Mesothelial cell of epicardium (in vitro differentiated cells): ENCODE measurements around the gene POMGNT2. TPM values are rescaled to one million over a fixed set of nuclear protein-coding genes. Genes with fewer than 3 reads are reported as not detected.

Experiments used
- DNase-seq, 2 experiments: peaks; one replicate each; pipeline ENCODE4 v3.0.0; 2021; ENCODE audit warnings: low spot score in 2 of 2; ENCODE audit not compliant: unreplicated experiment in 2 of 2
- H3K27ac Mint-ChIP-seq: 2 replicates; pipeline ENCODE4 v1.8.0; 2021; ENCODE audit warnings: mixed read lengths
- H3K27me3 Mint-ChIP-seq: 2 replicates; pipeline ENCODE4 v1.8.0; 2021; ENCODE audit warnings: low read depth, mixed read lengths
- H3K36me3 Mint-ChIP-seq: 2 replicates; pipeline ENCODE4 v1.8.0; 2021; ENCODE audit warnings: mixed read lengths
- H3K4me1 Mint-ChIP-seq: 2 replicates; pipeline ENCODE4 v1.8.0; 2021; ENCODE audit warnings: mixed read lengths
- H3K4me3 Mint-ChIP-seq: 2 replicates; pipeline ENCODE4 v1.8.0; 2021; ENCODE audit warnings: mild to moderate bottlenecking, moderate library complexity, mixed read lengths
- H3K9me3 Mint-ChIP-seq: 2 replicates; pipeline ENCODE4 v1.8.0; 2021; ENCODE audit warnings: mixed read lengths
- CTCF ChIP-seq: fragments of 200-600 bp; sonication (generic); IDR thresholded peaks from one replicate; pipeline ENCODE4 v1.5.0; 2021; ENCODE audit warnings: antibody characterized with exemption; ENCODE audit not compliant: unreplicated experiment
- total RNA-seq: library from RNA; stranded (reverse); gene quantifications from 3 replicates; pipeline ENCODE4 v1.2.1, GENCODE V29; 2021

Gene POMGNT2
- total RNA-seq, 1 donor from 2014 or later = 18.6 TPM

GRCh38 chr3:43132870-43133636, 27.2 kb upstream of the POMGNT2 start:
- DNase-seq = no peak

GRCh38 chr3:43132193-43132592, 26.3 kb upstream of the POMGNT2 start:
- TF ChIP-seq CTCF = no peak
- H3K9me3 Mint-ChIP-seq = peaks cover 12% of the 10 kb centered on the region
- H3K27ac Mint-ChIP-seq = no peak overlapping the region
- H3K36me3 Mint-ChIP-seq = no peaks in the 10 kb centered on the region
- H3K27me3 Mint-ChIP-seq = peaks cover 2% of the 10 kb centered on the region
- H3K4me1 Mint-ChIP-seq = peaks cover 10% of the 10 kb centered on the region
- no peak for DNase-seq
- H3K4me3 Mint-ChIP-seq = no peak overlapping the region

More at GRCh38 chr3:43132870-43133636, 27.2 kb upstream of the POMGNT2 start:
- no peak for TF ChIP-seq CTCF
- H3K9me3 Mint-ChIP-seq = peaks cover 14% of the 10 kb centered on the region
- peaks cover 2% of the 10 kb centered on the region for H3K27me3 Mint-ChIP-seq
- H3K4me3 Mint-ChIP-seq = no peak overlapping the region
- no peak overlapping the region for H3K27ac Mint-ChIP-seq
- H3K36me3 Mint-ChIP-seq = no peaks in the 10 kb centered on the region
- peaks cover 10% of the 10 kb centered on the region for H3K4me1 Mint-ChIP-seq

GRCh38 chr3:43128464-43128863, 22.6 kb upstream of the POMGNT2 start:
- TF ChIP-seq CTCF = no peak
- Mint-ChIP-seq H3K36me3 (peaks cover 2% of the 10 kb centered on the region), H3K27ac (no peak overlapping the region), H3K4me1 (peaks cover 8% of the 10 kb centered on the region), H3K9me3 (peaks cover 18% of the 10 kb centered on the region), H3K4me3 (no peak overlapping the region), H3K27me3 (peaks cover 11% of the 10 kb centered on the region)
- DNase-seq = no peak

- peaks cover 22% of the 10 kb centered on the region for H3K9me3 Mint-ChIP-seq
- peaks cover 2% of the 10 kb centered on the region for H3K36me3 Mint-ChIP-seq
- DNase-seq = no peak
- no peak overlapping the region for H3K4me3 Mint-ChIP-seq
- H3K4me1 Mint-ChIP-seq = no peaks in the 10 kb centered on the region
- peaks cover 22% of the 10 kb centered on the region for H3K27me3 Mint-ChIP-seq
- no peak overlapping the region for H3K27ac Mint-ChIP-seq
- no peak for TF ChIP-seq CTCF
Observed at GRCh38 chr3:43126536-43126935, 20.7 kb upstream of the POMGNT2 start.

- peaks cover 40% of the 10 kb centered on the region for H3K27me3 Mint-ChIP-seq
- no peak for DNase-seq
- H3K4me3 Mint-ChIP-seq = no peak overlapping the region
- TF ChIP-seq CTCF = no peak
- peaks cover 2% of the 10 kb centered on the region for H3K36me3 Mint-ChIP-seq
- peaks cover 22% of the 10 kb centered on the region for H3K9me3 Mint-ChIP-seq
- H3K4me1 Mint-ChIP-seq = no peaks in the 10 kb centered on the region
- H3K27ac Mint-ChIP-seq = no peak overlapping the region
Observed at GRCh38 chr3:43123895-43124294, 18.0 kb upstream of the POMGNT2 start.
